Endothelial cell of umbilical vein (primary cell): Measurements from ENCODE around the gene DCC. TPM values are rescaled to one million over a fixed set of nuclear protein-coding genes. Genes with fewer than 3 reads are reported as not detected.

Source experiments
- BruUV-seq: library from RNA; stranded (reverse); fragments of 400-500 nt; replicated peaks from 2 replicates; lab custom pipeline; 2021; lab: Mats Ljungman, UMichigan
- CTCF ChIA-PET: fragments of 300-600, 350-600 bp; sonication (Branson Sonifier 250); formaldehyde crosslinking; loops from one replicate; lab custom pipeline; 2021; ENCODE audit warnings: antibody characterized with exemption, inconsistent platforms; lab: Charles Lee
- POLR2A ChIA-PET: fragments of 300-600, 350-600 bp; sonication (Branson Sonifier 250); formaldehyde crosslinking; loops from one replicate; lab custom pipeline; 2021; ENCODE audit warnings: antibody characterized with exemption, inconsistent platforms; lab: Charles Lee
- DNase-seq: peaks from one replicate; pipeline ENCODE4 v3.0.0-alpha.2; 2011; ENCODE audit warnings: low read depth, low spot score
- FAIRE-seq: peaks from 2 replicates; lab custom pipeline; 2011; peaks lifted over from hg19 to GRCh38; lab: Jason Lieb, UNC
- H2AFZ ChIP-seq: 2 replicates; pipeline ENCODE4 v1.6.0; 2012; ENCODE audit warnings: low read depth, low read length, control low read depth, inconsistent platforms
- H3K27ac ChIP-seq: 2 replicates; pipeline ENCODE4 v1.5.1; 2011; ENCODE audit warnings: low read depth, mild to moderate bottlenecking, control low read depth, low read length, moderate library complexity; ENCODE audit not compliant: insufficient read depth
- H3K27me3 ChIP-seq, 2 experiments: 2 replicates each; pipeline versions ENCODE4 v1.6.0 to v1.6.1; 2011; ENCODE audit warnings: low read length in 2 of 2, mixed read lengths in 1 of 2; ENCODE audit not compliant: control insufficient read depth in 2 of 2, insufficient read depth in 2 of 2
- H3K36me3 ChIP-seq, 2 experiments: 2 replicates in 1 of 2; 3 replicates in 1 of 2; pipeline ENCODE4 v1.5.1; 2011; ENCODE audit warnings: low read length in 2 of 2, mild to moderate bottlenecking in 1 of 2, moderate library complexity in 1 of 2; ENCODE audit not compliant: control insufficient read depth in 2 of 2, insufficient read depth in 2 of 2; ENCODE audit errors: extremely low read depth in 1 of 2
- H3K4me1 ChIP-seq: 3 replicates; pipeline ENCODE4 v1.5.1; 2011; ENCODE audit warnings: mild to moderate bottlenecking, low read length; ENCODE audit not compliant: control insufficient read depth, insufficient read depth; ENCODE audit errors: extremely low read depth
- H3K4me2 ChIP-seq: 2 replicates; pipeline ENCODE4 v1.6.1; 2011; ENCODE audit warnings: low read length, control low read depth, mixed read lengths; ENCODE audit not compliant: insufficient read depth
- H3K4me3 ChIP-seq, 3 experiments: fragments of 200-600 bp in 1 of 3; sonication (generic), shearing (Covaris generic) in 1 of 3; replicated peaks in 1 of 3; 2 replicates each; pipeline ENCODE4 v1.5.1; 2011 to 2016; ENCODE audit warnings: control low read depth in 3 of 3, low read length in 3 of 3, mild to moderate bottlenecking in 2 of 3, inconsistent platforms in 1 of 3, low read depth in 1 of 3, moderate library complexity in 1 of 3; ENCODE audit not compliant: insufficient read depth in 1 of 3
- H3K79me2 ChIP-seq: 2 replicates; pipeline ENCODE4 v1.6.0; 2012; ENCODE audit warnings: low read length, inconsistent platforms; ENCODE audit not compliant: control insufficient read depth, insufficient read depth
- H3K9ac ChIP-seq: replicated peaks from 2 replicates; pipeline ENCODE3; 2011; ENCODE audit warnings: low read length, control low read depth; ENCODE audit not compliant: insufficient read depth; ENCODE audit errors: extremely low read depth
- H3K9me1 ChIP-seq: replicated peaks from 3 replicates; pipeline ENCODE4 v1.6.0; 2011; ENCODE audit warnings: mild to moderate bottlenecking, low read length; ENCODE audit not compliant: control insufficient read depth, insufficient read depth; ENCODE audit errors: extremely low read depth
- H3K9me3 ChIP-seq: replicated peaks from 2 replicates; pipeline ENCODE4 v1.5.1; 2012; ENCODE audit warnings: low read length, inconsistent platforms; ENCODE audit not compliant: control insufficient read depth, insufficient read depth
- H4K20me1 ChIP-seq: replicated peaks from 2 replicates; pipeline ENCODE3; 2011; ENCODE audit warnings: mild to moderate bottlenecking, low read length; ENCODE audit not compliant: control insufficient read depth, insufficient read depth; ENCODE audit errors: extremely low read depth
- EZH2 ChIP-seq: IDR thresholded peaks from 2 replicates; pipeline ENCODE4 v1.6.1; 2012; ENCODE audit warnings: borderline replicate concordance, low read depth, mild to moderate bottlenecking, moderate library complexity, low read length, inconsistent platforms; ENCODE audit not compliant: severe bottlenecking
- FOS ChIP-seq: IDR thresholded peaks from 2 replicates; pipeline ENCODE4 v1.6.1; 2011; ENCODE audit warnings: mild to moderate bottlenecking, low read length, moderate library complexity, borderline replicate concordance; ENCODE audit not compliant: insufficient read depth
- GATA2 ChIP-seq: IDR thresholded peaks from 2 replicates; pipeline ENCODE4 v1.7.0; 2011; ENCODE audit warnings: low read depth, mild to moderate bottlenecking, moderate library complexity, mixed read lengths, low read length; ENCODE audit not compliant: insufficient read length, insufficient read depth
- JUN ChIP-seq: IDR thresholded peaks from 2 replicates; pipeline ENCODE4 v1.6.1; 2011; ENCODE audit warnings: borderline replicate concordance, low read depth; ENCODE audit not compliant: insufficient read length, insufficient read depth
- MYC ChIP-seq: IDR thresholded peaks from one replicate; pipeline ENCODE4 v1.6.1; 2011; ENCODE audit warnings: mild to moderate bottlenecking, low read depth, low read length
- POLR2A ChIP-seq: IDR thresholded peaks from 2 replicates; pipeline ENCODE4 v1.6.1; 2012; ENCODE audit warnings: low read depth, mild to moderate bottlenecking, control low read depth, low read length
- POLR2AphosphoS5 ChIP-seq: IDR thresholded peaks from 2 replicates; pipeline ENCODE4 v1.6.1; 2012; ENCODE audit warnings: low read depth, mild to moderate bottlenecking, control low read depth, low read length, moderate library complexity; ENCODE audit not compliant: insufficient read depth
- dilution Hi-C: fragments of 300-500 bp; cut with MboI; formaldehyde crosslinking; loops from one replicate; pipeline ENCODE4 v1.15.0; 2019; ENCODE audit warnings: low sequenced_read_pairs; ENCODE audit not compliant: extremely low pct_ligation_motif_present
- intact Hi-C: fragments of 100-400 bp; cut with micrococcal nuclease; formaldehyde crosslinking; loops from one replicate; pipeline ENCODE4 v1.10.0; 2022
- polyA plus RNA-seq, 4 experiments: library from polyadenylated mRNA; depleted of rRNA in 3 of 4; stranded (reverse) in 3 of 4; unstranded in 1 of 4; fragments of >200 nt; gene quantifications; 2 replicates each; pipeline versions ENCODE4 v1.2.1 to v1.2.3, GENCODE V29; 2011 to 2012; ENCODE audit warnings: missing spikeins in 1 of 4
- total RNA-seq: library from RNA; stranded (reverse); gene quantifications from 2 replicates; pipeline ENCODE4 v1.2.3, GENCODE V29; 2021
- TF ChIP-seq, protein P1 (sequence below): IDR thresholded peaks from 2 replicates; pipeline ENCODE4 v1.6.1; 2011; ENCODE audit not compliant: insufficient read depth, insufficient read length
- TF ChIP-seq, protein P2 (sequence below), 2 donors: IDR thresholded peaks; 1 replicate in 1 of 2; 2 replicates in 1 of 2; pipeline ENCODE4 v1.5.1; 2011; ENCODE audit warnings: low read length in 2 of 2, mild to moderate bottlenecking in 2 of 2, moderate library complexity in 2 of 2, control low read depth in 1 of 2, inconsistent platforms in 1 of 2, low read depth in 1 of 2; ENCODE audit not compliant: insufficient read depth in 1 of 2; ENCODE audit errors: extremely low read depth in 1 of 2

The DCC gene
- total and polyA plus RNA-seq, 2 donors (not counting 3 experiments of a cell fraction or from before 2014, with no cell fraction given): not detected

DNA sequence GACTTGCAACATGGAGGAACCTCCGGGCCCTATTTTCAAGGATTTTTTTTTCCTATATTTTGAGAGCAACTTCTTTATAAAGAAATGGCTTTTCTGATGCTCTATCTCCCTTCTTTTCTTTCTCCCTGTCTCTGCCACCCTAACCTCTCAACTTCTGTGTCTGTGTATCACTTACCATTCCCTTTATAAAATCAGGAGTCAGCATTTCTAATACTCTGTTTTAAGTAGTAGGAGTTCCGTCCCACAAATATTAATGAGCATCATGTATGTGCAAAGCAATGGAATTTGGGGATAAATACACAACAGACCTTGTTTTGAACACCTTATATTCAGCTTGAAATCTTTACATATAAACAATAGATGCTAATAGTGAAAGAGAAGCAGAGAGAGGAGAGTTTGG is 268.0 kb downstream of the DCC start:
- H3K27me3 ChIP-seq: no peaks in the 10 kb centered on the region
- no peaks in the 10 kb centered on the region for H4K20me1 ChIP-seq
- FAIRE-seq (no peak), DNase-seq (no peak)
- H3K9me3 ChIP-seq: peaks cover 4% of the 10 kb centered on the region
- H3K9ac ChIP-seq: no peak overlapping the region
- H2AFZ ChIP-seq: no peak overlapping the region
- dilution Hi-C loops: no loop called here
- H3K36me3 ChIP-seq: no peaks in the 10 kb centered on the region
- ChIA-PET CTCF (no interaction called here), POLR2A (no interaction called here)
- H3K4me1 ChIP-seq: no peaks in the 10 kb centered on the region
- no peaks in the 10 kb centered on the region for H3K79me2 ChIP-seq
- H3K4me2 ChIP-seq: no peak overlapping the region
- H3K9me1 ChIP-seq: no peaks in the 10 kb centered on the region
- no peak overlapping the region for H3K27ac ChIP-seq
- TF ChIP-seq FOS (no peak), EZH2 (no peak), POLR2AphosphoS5 (no peak), MYC (no peak), POLR2A (no peak), GATA2 (no peak), JUN (no peak)
- TF ChIP-seq, protein P1, sequence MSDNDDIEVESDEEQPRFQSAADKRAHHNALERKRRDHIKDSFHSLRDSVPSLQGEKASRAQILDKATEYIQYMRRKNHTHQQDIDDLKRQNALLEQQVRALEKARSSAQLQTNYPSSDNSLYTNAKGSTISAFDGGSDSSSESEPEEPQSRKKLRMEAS: no peak
- TF ChIP-seq, protein P2, sequence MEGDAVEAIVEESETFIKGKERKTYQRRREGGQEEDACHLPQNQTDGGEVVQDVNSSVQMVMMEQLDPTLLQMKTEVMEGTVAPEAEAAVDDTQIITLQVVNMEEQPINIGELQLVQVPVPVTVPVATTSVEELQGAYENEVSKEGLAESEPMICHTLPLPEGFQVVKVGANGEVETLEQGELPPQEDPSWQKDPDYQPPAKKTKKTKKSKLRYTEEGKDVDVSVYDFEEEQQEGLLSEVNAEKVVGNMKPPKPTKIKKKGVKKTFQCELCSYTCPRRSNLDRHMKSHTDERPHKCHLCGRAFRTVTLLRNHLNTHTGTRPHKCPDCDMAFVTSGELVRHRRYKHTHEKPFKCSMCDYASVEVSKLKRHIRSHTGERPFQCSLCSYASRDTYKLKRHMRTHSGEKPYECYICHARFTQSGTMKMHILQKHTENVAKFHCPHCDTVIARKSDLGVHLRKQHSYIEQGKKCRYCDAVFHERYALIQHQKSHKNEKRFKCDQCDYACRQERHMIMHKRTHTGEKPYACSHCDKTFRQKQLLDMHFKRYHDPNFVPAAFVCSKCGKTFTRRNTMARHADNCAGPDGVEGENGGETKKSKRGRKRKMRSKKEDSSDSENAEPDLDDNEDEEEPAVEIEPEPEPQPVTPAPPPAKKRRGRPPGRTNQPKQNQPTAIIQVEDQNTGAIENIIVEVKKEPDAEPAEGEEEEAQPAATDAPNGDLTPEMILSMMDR (IDR thresholded peaks at IDR 0.05; ENCODE audit: extremely low read depth in 1 of 2, insufficient read depth in 1 of 2, low read depth in 1 of 2, low read length in 2 of 2): no peak
- H3K4me3 ChIP-seq: no peak overlapping the region
- intact Hi-C loops: no loop called here
- BruUV-seq: no TSS peak
